HFF-Myc (cell line): ENCODE results near the gene TNIP1.

ENCODE experiments used
- DNase-seq: peaks from one replicate; pipeline ENCODE4 v3.0.0-alpha.2; 2011; ENCODE audit warnings: low read depth; ENCODE audit errors: extremely low read depth
- H3K4me3 ChIP-seq: replicated peaks from 2 replicates; pipeline ENCODE4 v1.5.1; 2011; ENCODE audit warnings: low read depth, mild to moderate bottlenecking, control low read depth, low read length
- TF ChIP-seq, protein P1 (sequence below): IDR thresholded peaks from 2 replicates; pipeline ENCODE4 v1.5.1; 2012; ENCODE audit warnings: mild to moderate bottlenecking, low read depth, low read length, control low read depth; ENCODE audit errors: missing control alignments

Gene TNIP1

DNA sequence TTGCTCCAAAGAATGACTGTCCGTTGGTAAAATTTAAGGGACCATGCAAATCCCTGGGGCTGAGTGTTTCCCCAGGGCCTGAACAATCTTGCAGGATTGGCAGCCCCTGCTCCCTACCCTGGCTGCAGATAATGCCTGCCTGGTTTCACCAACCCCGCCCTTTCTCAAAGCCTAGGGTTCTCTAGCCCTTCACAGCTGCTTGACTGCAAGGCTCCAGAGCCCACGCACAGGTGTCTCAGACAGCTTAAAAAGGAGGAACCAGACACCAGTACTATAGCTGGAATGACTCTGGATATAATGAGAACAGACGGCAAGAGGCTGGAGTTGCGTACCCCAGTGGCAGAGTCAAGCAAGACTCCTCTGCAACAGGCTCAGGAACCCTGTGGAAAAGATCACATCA lies 25.2 kb upstream of the TNIP1 start:
- no peak for DNase-seq
- H3K4me3 ChIP-seq, result no peak overlapping the region
- TF ChIP-seq, protein P1, sequence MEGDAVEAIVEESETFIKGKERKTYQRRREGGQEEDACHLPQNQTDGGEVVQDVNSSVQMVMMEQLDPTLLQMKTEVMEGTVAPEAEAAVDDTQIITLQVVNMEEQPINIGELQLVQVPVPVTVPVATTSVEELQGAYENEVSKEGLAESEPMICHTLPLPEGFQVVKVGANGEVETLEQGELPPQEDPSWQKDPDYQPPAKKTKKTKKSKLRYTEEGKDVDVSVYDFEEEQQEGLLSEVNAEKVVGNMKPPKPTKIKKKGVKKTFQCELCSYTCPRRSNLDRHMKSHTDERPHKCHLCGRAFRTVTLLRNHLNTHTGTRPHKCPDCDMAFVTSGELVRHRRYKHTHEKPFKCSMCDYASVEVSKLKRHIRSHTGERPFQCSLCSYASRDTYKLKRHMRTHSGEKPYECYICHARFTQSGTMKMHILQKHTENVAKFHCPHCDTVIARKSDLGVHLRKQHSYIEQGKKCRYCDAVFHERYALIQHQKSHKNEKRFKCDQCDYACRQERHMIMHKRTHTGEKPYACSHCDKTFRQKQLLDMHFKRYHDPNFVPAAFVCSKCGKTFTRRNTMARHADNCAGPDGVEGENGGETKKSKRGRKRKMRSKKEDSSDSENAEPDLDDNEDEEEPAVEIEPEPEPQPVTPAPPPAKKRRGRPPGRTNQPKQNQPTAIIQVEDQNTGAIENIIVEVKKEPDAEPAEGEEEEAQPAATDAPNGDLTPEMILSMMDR, result no peak

DNA sequence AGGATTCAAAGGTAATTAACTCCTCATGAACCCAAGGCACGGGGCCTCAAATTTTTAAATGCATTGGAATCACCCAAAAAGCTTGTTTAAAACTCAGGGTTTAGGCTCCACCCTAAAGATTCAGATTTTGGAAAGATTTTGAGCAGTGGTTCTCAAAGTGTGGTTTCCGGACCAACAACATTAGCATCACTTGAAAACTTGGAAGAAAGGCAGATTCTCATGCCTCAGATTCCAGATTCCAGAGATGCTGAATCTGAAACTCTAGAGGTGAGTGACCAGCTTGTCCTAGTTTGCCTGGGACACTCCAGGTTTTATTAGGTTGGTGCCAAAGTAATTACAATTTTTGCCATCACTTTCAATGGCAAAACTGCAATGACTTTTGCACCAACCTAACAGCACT lies 24.7 kb upstream of the TNIP1 start:
- no peak for DNase-seq
- no peak overlapping the region for H3K4me3 ChIP-seq
- TF ChIP-seq, protein P1, result no peak

DNA sequence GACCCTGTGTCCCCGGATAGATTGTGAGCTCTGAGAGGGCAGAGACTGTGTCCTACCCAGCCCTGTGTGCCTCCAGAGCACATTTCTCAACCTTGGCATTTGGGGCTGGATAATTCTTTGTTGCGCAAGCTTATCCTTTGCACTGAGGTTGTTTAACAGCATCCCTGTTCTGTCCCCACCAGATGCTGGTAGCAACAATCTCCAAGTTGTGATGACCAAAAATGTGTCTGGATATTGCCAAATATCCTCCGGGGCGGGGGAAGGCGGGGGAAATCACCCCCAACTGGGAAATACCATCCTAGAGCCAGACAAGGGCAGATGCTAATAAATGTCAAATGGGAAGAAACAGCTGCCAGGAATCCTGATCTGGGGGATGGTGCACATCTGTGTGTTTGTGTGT lies 24.0 kb upstream of the TNIP1 start:
- DNase-seq, result no peak
- TF ChIP-seq, protein P1, result no peak
- H3K4me3 ChIP-seq, result no peak overlapping the region

DNA sequence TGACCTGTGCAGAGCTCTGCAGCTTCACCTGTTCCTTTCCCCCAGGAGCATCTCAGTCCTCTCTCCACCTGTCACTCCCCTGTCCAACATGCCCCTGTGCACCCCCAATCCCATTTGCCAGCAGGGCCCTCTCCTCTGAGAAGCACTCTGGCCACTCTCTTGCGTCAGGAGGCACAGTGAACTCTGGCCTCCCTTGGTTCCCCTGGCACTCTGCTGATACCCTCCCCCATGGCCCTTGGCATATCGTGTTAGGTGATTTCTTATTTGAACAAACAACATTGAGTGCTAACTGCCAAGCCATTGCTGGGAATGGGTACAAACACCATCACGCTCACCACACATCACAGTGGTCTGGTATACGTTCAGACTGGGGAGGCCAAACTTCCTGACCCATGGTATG lies 20.9 kb upstream of the TNIP1 start:
- no peak for DNase-seq
- TF ChIP-seq, protein P1, result no peak
- no peak overlapping the region for H3K4me3 ChIP-seq

DNA sequence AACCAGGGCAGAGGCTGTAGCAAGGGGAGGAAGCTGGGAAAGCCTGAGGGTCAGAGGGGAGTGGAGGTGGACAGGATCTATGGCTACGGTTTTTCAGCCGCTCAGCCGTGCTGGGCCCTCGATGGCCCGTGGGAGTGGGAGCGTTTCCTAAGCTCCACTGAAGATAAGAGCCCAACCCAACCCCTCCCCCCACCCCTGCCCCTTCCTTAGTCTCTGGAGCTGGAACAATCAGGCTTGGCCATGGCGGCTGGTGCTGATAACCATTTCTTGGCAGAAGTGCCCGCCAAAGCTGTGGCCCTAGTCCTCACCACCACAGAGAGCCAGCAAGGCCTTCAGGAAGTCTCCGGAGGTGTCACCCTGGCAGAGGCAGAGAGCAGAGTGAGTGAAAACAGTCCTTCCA lies 20.3 kb upstream of the TNIP1 start:
- TF ChIP-seq, protein P1, result no peak
- DNase-seq, result no peak
- H3K4me3 ChIP-seq, result no peak overlapping the region

DNA sequence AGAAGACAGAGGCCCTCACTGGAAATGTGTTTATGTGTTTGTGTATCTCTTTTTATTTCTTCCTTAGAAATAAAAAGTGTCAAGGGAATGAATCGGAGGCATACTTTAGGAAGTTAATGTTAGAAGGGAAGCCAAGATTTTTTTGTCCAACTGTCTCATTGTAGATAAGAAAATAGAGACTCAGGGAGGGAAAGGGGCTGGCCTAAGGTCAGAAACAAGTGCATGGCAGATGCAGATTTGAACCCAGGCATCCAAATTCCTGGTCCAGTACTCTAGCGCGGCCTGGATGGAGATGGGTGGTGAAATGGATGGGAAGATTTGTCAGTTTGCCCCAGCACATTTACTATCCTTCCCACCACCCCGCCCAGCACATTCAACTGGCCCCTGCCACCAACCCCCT lies 19.8 kb upstream of the TNIP1 start:
- TF ChIP-seq, protein P1, result no peak
- no peak overlapping the region for H3K4me3 ChIP-seq
- no peak for DNase-seq

DNA sequence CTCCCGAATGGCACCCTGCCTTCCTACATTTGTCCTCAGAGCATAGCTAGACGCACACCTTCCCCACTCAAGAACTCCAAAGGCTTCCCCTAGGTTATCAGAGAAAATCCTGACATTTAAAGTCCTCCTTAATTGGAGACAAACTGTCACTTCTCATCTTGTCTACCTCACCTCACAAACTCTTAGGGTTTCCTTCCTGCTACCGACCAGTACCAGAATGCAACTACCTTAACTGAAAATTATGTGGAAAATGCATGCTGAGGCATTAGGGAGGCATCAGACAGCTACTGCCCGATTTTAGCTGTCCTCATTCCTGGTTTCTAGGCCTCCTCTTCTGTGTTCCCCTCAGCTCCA lies 17.9 kb upstream of the TNIP1 start:
- DNase-seq, result no peak
- TF ChIP-seq, protein P1, result no peak
- H3K4me3 ChIP-seq, result no peak overlapping the region
